ENCODE results near the gene UBE3D.

DNA sequence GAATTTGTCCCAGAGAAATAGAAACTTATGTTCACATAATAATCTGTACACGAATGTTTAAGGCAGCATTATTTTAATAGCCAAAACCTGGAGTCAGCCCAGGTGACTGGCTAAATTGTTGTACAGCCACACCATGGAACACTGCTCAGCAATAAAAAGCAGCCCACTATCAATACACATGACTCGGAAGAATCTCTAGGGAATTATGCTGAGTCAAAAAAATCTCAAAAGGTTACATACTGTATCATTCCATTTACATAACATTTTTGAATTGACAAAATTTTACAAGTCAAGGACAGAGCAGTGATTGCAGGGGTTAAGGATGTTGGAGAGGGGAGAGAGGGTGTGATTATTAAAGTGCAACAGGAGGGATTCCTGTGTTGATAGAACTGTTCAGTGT is 163.4 kb downstream of the UBE3D start:
- TF ChIP-seq CTCF (IDR thresholded peaks at IDR 0.05) = no peak
- no peak for TF ChIP-seq POLR2A (IDR thresholded peaks at IDR 0.05)
